Inflammatory macrophage (primary cell): ENCODE results near the gene OCRL.

Experiments used
- DNase-seq, 2 donors: peaks; one replicate each; pipeline ENCODE4 v3.0.0-alpha.2; 2020 to 2022

The OCRL gene

GRCh38 chrX:129637217-129638109 is 97.4 kb downstream of the OCRL start:
- DNase-seq: peak; percentile 76 to 79

DNA sequence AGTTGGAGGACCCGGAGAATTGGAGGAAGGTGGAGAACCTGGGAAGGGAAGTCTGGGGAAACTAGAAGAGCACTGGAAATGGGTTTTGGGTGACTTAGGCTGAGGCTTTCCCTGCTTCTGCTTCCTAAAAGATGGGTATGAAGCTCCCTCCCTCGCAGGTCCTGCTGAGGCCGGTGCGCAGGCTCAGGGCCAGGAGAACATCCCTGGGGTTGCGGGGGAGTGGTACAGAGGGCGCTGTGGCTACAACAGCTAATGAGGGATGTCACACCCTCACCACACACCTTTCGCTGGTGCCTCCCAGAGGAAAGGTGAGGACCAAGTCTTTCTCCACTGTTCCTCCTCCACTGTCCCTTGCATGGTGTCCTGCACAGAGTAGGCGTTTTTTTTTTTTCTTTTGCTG is 98.9 kb downstream of the OCRL start:
- DNase-seq: no peak

GRCh38 chrX:129640737-129641136 is 100.7 kb downstream of the OCRL start:
- peak; percentile 45 to 63 for DNase-seq

- no peak for DNase-seq
Measured at GRCh38 chrX:129641469-129641868, 101.4 kb downstream of the OCRL start.

GRCh38 chrX:129641941-129642340 is 101.9 kb downstream of the OCRL start:
- no peak for DNase-seq
